H1 (cell line): ENCODE measurements around the gene BEST1. TPM values are rescaled to one million over a fixed set of nuclear protein-coding genes. Genes with fewer than 3 reads are reported as not detected.

Source experiments
- CHD7 ChIP-seq: fragments of 300-600 bp; sonication (generic); IDR thresholded peaks from 2 replicates; pipeline ENCODE4 v1.7.1; 2012; ENCODE audit warnings: low read length, moderate library complexity, mild to moderate bottlenecking, inconsistent platforms; ENCODE audit not compliant: insufficient replicate concordance
- MAFK ChIP-seq: IDR thresholded peaks from 2 replicates; pipeline ENCODE4 v1.6.1; 2012; ENCODE audit warnings: low read depth, mild to moderate bottlenecking, improper control_type of control experiment, low read length
- RXRA ChIP-seq: IDR thresholded peaks from 2 replicates; pipeline ENCODE4 v1.6.1; 2011; ENCODE audit warnings: low read depth, mild to moderate bottlenecking, low read length, moderate library complexity; ENCODE audit not compliant: insufficient read depth
- SP2 ChIP-seq: IDR thresholded peaks from 2 replicates; pipeline ENCODE4 v1.6.1; 2012; ENCODE audit warnings: mild to moderate bottlenecking, low read length, inconsistent platforms
- TEAD4 ChIP-seq: IDR thresholded peaks from 2 replicates; pipeline ENCODE4 v1.6.1; 2012; ENCODE audit warnings: low read depth, low read length, inconsistent platforms, mixed read lengths
- polyA plus RNA-seq, 7 experiments: library from polyadenylated mRNA; depleted of rRNA in 3 of 7; stranded (reverse) in 5 of 7; unstranded in 2 of 7; fragments of >200 nt in 5 of 7; fragments of 200-250 nt in 2 of 7; gene quantifications; 1 replicate in 5 of 7; 2 replicates in 1 of 7; 4 replicates in 1 of 7; pipeline versions ENCODE4 v1.2.1 to v1.2.3, GENCODE V29; 2011 to 2013; ENCODE audit warnings: missing spikeins in 2 of 7, mixed read lengths in 2 of 7
- total RNA-seq: library from RNA; stranded (reverse); fragmentation: NEBNext Ultra II Directional; extraction: Animal tissue kit (Norgen Biotek cat#: 25700); gene quantifications from 2 replicates; pipeline ENCODE4 v1.2.1, GENCODE V29; 2021
- TF ChIP-seq, protein P1 (sequence below): IDR thresholded peaks from 2 replicates; pipeline ENCODE4 v1.6.1; 2012; ENCODE audit warnings: inconsistent platforms

The BEST1 gene
- total and polyA plus RNA-seq, 2 of the 8 experiments (the other 6 are each of a cell fraction or from before 2014, with no cell fraction given), result 0.22 to 0.62 TPM

- TF ChIP-seq CHD7 (no peak), MAFK (no peak), SP2 (no peak), RXRA (no peak), TEAD4 (no peak)
- TF ChIP-seq, protein P1, sequence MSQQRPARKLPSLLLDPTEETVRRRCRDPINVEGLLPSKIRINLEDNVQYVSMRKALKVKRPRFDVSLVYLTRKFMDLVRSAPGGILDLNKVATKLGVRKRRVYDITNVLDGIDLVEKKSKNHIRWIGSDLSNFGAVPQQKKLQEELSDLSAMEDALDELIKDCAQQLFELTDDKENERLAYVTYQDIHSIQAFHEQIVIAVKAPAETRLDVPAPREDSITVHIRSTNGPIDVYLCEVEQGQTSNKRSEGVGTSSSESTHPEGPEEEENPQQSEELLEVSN, result no peak
Measured at GRCh38 chr11:61946894-61947293, 3.3 kb upstream of the BEST1 start (continued).
